ENCODE results near the gene WASHC3. TPM values are rescaled to one million over a fixed set of nuclear protein-coding genes. Genes with fewer than 3 reads are reported as not detected.

Gene WASHC3
- total and polyA plus RNA-seq, 2 donors (not counting 3 experiments of a cell fraction or from before 2014, with no cell fraction given), result 27.8 to 28.8 TPM

GRCh38 chr12:102008615-102009126, 53.1 kb downstream of the WASHC3 start:
- H3K27ac ChIP-seq (ENCODE audit: insufficient read depth, low read depth, low read length), result no peak overlapping the region
- DNase-seq (ENCODE audit: low read depth, low spot score), result no peak
- H3K9ac ChIP-seq (replicated peaks; ENCODE audit: extremely low read depth, insufficient read depth, low read length), result no peak overlapping the region
- no peak overlapping the region for H3K4me2 ChIP-seq (ENCODE audit: insufficient read depth, low read length)
- H3K79me2 ChIP-seq (ENCODE audit: control insufficient read depth, insufficient read depth, low read length), result no peaks in the 10 kb centered on the region
- no TSS peak for BruUV-seq (replicated peaks)
- no peaks in the 10 kb centered on the region for H3K4me1 ChIP-seq (ENCODE audit: control insufficient read depth, extremely low read depth, insufficient read depth, low read length)
- no peaks in the 10 kb centered on the region for H3K9me1 ChIP-seq (replicated peaks; ENCODE audit: control insufficient read depth, extremely low read depth, insufficient read depth, low read length)
- H4K20me1 ChIP-seq (replicated peaks; ENCODE audit: control insufficient read depth, extremely low read depth, insufficient read depth, low read length), result no peaks in the 10 kb centered on the region
- no peak for FAIRE-seq
- ChIA-PET POLR2A (no interaction called here), CTCF (interaction anchor here (0.9 kb wide), 1 partner anchor 44 kb away, joined by 3 read pairs; no protein-coding TSS in a partner anchor)
- H2AFZ ChIP-seq (ENCODE audit: low read depth, low read length), result no peak overlapping the region
- H3K4me3 ChIP-seq (replicated peaks in 1 of 3; ENCODE audit: insufficient read depth in 1 of 3, low read depth in 1 of 3, low read length in 3 of 3), result no peak overlapping the region
- no peaks in the 10 kb centered on the region for H3K36me3 ChIP-seq (ENCODE audit: control insufficient read depth in 2 of 2, extremely low read depth in 1 of 2, insufficient read depth in 2 of 2, low read length in 2 of 2)
- no peaks in the 10 kb centered on the region for H3K27me3 ChIP-seq (ENCODE audit: control insufficient read depth in 2 of 2, insufficient read depth in 2 of 2, low read length in 2 of 2)
- no peak for TF ChIP-seq JUN (IDR thresholded peaks at IDR 0.05; ENCODE audit: borderline replicate concordance, insufficient read depth, insufficient read length, low read depth)
- no peak for TF ChIP-seq GATA2 (IDR thresholded peaks at IDR 0.05; ENCODE audit: insufficient read depth, insufficient read length, low read depth, low read length)
- no peak for TF ChIP-seq MYC (IDR thresholded peaks at IDR 0.05; ENCODE audit: low read depth, low read length)
- no peak for TF ChIP-seq POLR2A (IDR thresholded peaks at IDR 0.05; ENCODE audit: low read depth, low read length)
- TF ChIP-seq CTCF (IDR thresholded peaks at IDR 0.05; ENCODE audit: extremely low read depth in 1 of 2, insufficient read depth in 1 of 2, low read depth in 1 of 2, low read length in 2 of 2), result no peak
- TF ChIP-seq POLR2AphosphoS5 (IDR thresholded peaks at IDR 0.05; ENCODE audit: insufficient read depth, low read depth, low read length), result no peak
- no peak for TF ChIP-seq MAX (IDR thresholded peaks at IDR 0.05; ENCODE audit: insufficient read depth, insufficient read length)
- TF ChIP-seq EZH2 (IDR thresholded peaks at IDR 0.05; ENCODE audit: borderline replicate concordance, low read depth, low read length, severe bottlenecking), result no peak
- TF ChIP-seq FOS (IDR thresholded peaks at IDR 0.05; ENCODE audit: borderline replicate concordance, insufficient read depth, low read length), result no peak
- dilution Hi-C loops (cut with MboI; ENCODE audit: extremely low pct_ligation_motif_present, low sequenced_read_pairs) (no loop called here), intact Hi-C loops (cut with micrococcal nuclease) (no loop called here)
- H3K9me3 ChIP-seq (replicated peaks; ENCODE audit: control insufficient read depth, insufficient read depth, low read length), result no peaks in the 10 kb centered on the region

All from endothelial cell of umbilical vein (primary cell).